SH-SY5Y (cell line): ENCODE results near the gene PIEZO2.

Experiments
- GATA2 ChIP-seq: IDR thresholded peaks from 2 replicates; pipeline ENCODE4 v1.6.1; 2011; ENCODE audit warnings: mild to moderate bottlenecking, low read depth, low read length
- GATA3 ChIP-seq: IDR thresholded peaks from 2 replicates; pipeline ENCODE4 v1.6.1; 2011; ENCODE audit warnings: low read depth, mild to moderate bottlenecking, low read length, moderate library complexity

GRCh38 chr18:10785798-10786197, 363.6 kb downstream of the PIEZO2 start:
- no peak for TF ChIP-seq GATA2
- TF ChIP-seq GATA3: no peak
